Activated CD8-positive, alpha-beta memory T cell treated with anti-CD3 and anti-CD28 coated beads for 48 hours (primary cell): ENCODE measurements around the gene TAF1B.

Experiments used
- DNase-seq, 3 experiments: peaks; one replicate each; pipeline ENCODE4 v3.0.0-alpha.2; 2020; ENCODE audit warnings: low read depth in 2 of 3, low spot score in 2 of 3

The TAF1B gene

GRCh38 chr2:9982891-9983290, 139.6 kb downstream of the TAF1B start:
- DNase-seq = no peak

- no peak for DNase-seq
These were observed 140.3 kb downstream of the TAF1B start for GRCh38 chr2:9983401-9984216.
